ENCODE results near the gene ADAM30. TPM values are rescaled to one million over a fixed set of nuclear protein-coding genes. Genes with fewer than 3 reads are reported as not detected.

Gene ADAM30
- total RNA-seq, 2 experiments from 2014 or later, result not detected

DNA sequence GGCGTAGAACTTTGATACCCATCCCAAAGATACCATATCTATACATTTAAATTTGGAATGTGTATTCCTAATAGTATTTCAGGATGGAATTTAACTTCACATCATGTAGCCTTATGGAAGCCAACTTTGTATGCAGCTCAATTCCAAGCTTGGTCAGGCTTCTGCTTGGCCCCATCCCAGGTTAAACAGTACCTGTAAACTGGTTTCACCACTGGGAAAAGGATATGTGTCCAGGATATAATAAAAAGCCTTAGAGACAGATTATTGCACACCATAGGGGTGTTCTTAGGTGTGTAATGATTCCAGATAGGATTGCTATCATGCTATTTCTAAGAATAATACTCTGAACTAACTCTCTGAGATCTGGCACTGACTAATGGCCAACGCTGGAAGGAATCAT is 28.1 kb downstream of the ADAM30 start:
- Histone ChIP-seq H3K27ac (ENCODE audit: low read depth, low read length, poor library complexity, severe bottlenecking) (no peak overlapping the region), H3K4me1 (ENCODE audit: insufficient read depth, low read length, poor library complexity, severe bottlenecking) (no peaks in the 10 kb centered on the region), H2AFZ (ENCODE audit: low read length) (no peak overlapping the region), H3K36me3 (ENCODE audit: insufficient read depth, low read length) (no peaks in the 10 kb centered on the region), H3K4me2 (ENCODE audit: low read length) (no peak overlapping the region), H3K9me2 (ENCODE audit: insufficient read depth, low read length) (no peaks in the 10 kb centered on the region), H3K9me3 (ENCODE audit: low read length) (no peaks in the 10 kb centered on the region), H3K4me3 (ENCODE audit: low read depth, low read length, poor library complexity, severe bottlenecking) (no peak overlapping the region), H3K79me2 (ENCODE audit: insufficient read depth, low read depth, low read length) (no peaks in the 10 kb centered on the region), H4K20me1 (ENCODE audit: insufficient read depth, low read length) (no peaks in the 10 kb centered on the region)
- no TSS peak for BruUV-seq (replicated peaks)
- ChIA-PET CTCF (ENCODE audit: unreplicated experiment) (no interaction called here), POLR2A (interaction anchor here (0.5 to 1.2 kb wide), 2 partner anchors 58 to 104 kb away, joined by 3 to 4 read pairs; no protein-coding TSS in a partner anchor)
- DNase-seq (ENCODE audit: low spot score), result no peak
- intact Hi-C loops (cut with micrococcal nuclease; ENCODE audit: unreplicated experiment), result loop anchor here (10.0 kb wide), 1 partner anchor 53 kb away; the partner anchor contains the start of gene REG4
- TF ChIP-seq, protein P1, sequence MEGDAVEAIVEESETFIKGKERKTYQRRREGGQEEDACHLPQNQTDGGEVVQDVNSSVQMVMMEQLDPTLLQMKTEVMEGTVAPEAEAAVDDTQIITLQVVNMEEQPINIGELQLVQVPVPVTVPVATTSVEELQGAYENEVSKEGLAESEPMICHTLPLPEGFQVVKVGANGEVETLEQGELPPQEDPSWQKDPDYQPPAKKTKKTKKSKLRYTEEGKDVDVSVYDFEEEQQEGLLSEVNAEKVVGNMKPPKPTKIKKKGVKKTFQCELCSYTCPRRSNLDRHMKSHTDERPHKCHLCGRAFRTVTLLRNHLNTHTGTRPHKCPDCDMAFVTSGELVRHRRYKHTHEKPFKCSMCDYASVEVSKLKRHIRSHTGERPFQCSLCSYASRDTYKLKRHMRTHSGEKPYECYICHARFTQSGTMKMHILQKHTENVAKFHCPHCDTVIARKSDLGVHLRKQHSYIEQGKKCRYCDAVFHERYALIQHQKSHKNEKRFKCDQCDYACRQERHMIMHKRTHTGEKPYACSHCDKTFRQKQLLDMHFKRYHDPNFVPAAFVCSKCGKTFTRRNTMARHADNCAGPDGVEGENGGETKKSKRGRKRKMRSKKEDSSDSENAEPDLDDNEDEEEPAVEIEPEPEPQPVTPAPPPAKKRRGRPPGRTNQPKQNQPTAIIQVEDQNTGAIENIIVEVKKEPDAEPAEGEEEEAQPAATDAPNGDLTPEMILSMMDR (conservative IDR thresholded peaks at IDR 0.05; ENCODE audit: low read length), result no peak
- no peak for TF ChIP-seq EZH2phosphoT487 (IDR thresholded peaks at IDR 0.05; ENCODE audit: borderline replicate concordance, low read depth, low read length)

DNA sequence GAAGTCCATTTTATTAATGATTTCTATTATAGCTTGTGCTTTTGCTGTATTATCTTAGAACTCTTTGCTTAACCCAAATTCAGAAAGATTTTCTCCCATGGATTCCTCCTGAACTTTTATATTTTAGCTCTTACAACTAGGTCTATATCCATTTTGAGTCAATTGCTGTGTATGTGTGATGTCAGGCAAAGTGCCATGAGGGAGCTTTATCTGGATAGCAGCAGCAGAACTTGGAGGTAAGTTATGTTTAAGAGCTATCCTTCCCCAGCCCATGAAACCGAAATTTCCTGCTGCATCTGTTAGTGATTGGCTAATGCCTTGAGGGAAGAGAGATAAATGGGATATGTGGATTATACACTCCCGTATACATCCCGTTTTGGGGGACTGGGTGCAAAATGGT is 29.9 kb downstream of the ADAM30 start:
- H3K36me3 ChIP-seq (ENCODE audit: insufficient read depth, low read length), result no peaks in the 10 kb centered on the region
- no peaks in the 10 kb centered on the region for H3K79me2 ChIP-seq (ENCODE audit: insufficient read depth, low read depth, low read length)
- no peak overlapping the region for H2AFZ ChIP-seq (ENCODE audit: low read length)
- H3K4me1 ChIP-seq (ENCODE audit: insufficient read depth, low read length, poor library complexity, severe bottlenecking), result no peaks in the 10 kb centered on the region
- no peaks in the 10 kb centered on the region for H3K9me2 ChIP-seq (ENCODE audit: insufficient read depth, low read length)
- no peak overlapping the region for H3K4me2 ChIP-seq (ENCODE audit: low read length)
- H3K27ac ChIP-seq (ENCODE audit: low read depth, low read length, poor library complexity, severe bottlenecking), result no peak overlapping the region
- CTCF ChIA-PET (ENCODE audit: unreplicated experiment), result no interaction called here
- DNase-seq (ENCODE audit: low spot score), result no peak
- POLR2A ChIA-PET, result interaction anchor here (0.6 kb wide), 1 partner anchor 21 kb away, joined by 3 read pairs; no protein-coding TSS in a partner anchor
- no peak overlapping the region for H3K4me3 ChIP-seq (ENCODE audit: low read depth, low read length, poor library complexity, severe bottlenecking)
- no TSS peak for BruUV-seq (replicated peaks)
- TF ChIP-seq, protein P1 (conservative IDR thresholded peaks at IDR 0.05; ENCODE audit: low read length), result no peak
- TF ChIP-seq EZH2phosphoT487 (IDR thresholded peaks at IDR 0.05; ENCODE audit: borderline replicate concordance, low read depth, low read length), result no peak
- intact Hi-C loops (cut with micrococcal nuclease; ENCODE audit: unreplicated experiment), result loop anchor here (10.0 kb wide), 1 partner anchor 52 kb away; the partner anchor contains the start of gene REG4
- no peaks in the 10 kb centered on the region for H3K9me3 ChIP-seq (ENCODE audit: low read length)
- no peaks in the 10 kb centered on the region for H4K20me1 ChIP-seq (ENCODE audit: insufficient read depth, low read length)

DNA sequence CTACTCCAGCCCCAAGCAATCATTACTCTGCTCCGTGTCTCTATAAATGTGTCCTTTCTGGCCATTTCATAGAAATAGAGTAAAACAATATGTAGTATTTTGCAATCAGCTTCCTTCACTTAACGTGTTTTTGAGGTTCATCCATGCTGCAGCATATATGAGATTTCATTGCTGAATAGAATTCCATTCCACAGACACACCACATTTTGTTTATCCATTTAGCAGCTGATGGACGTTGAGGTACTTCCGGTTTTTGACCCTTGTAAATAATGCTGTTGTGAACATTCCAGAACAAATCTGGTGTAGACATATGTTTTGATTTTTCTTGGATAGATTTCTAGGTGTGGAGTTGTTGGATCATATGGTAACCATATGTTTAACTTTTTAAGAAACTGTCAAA is 30.7 kb downstream of the ADAM30 start:
- Histone ChIP-seq H3K36me3 (ENCODE audit: insufficient read depth, low read length) (no peaks in the 10 kb centered on the region), H3K4me1 (ENCODE audit: insufficient read depth, low read length, poor library complexity, severe bottlenecking) (no peaks in the 10 kb centered on the region), H3K4me3 (ENCODE audit: low read depth, low read length, poor library complexity, severe bottlenecking) (no peak overlapping the region), H3K4me2 (ENCODE audit: low read length) (no peak overlapping the region), H3K9me2 (ENCODE audit: insufficient read depth, low read length) (no peaks in the 10 kb centered on the region), H3K27ac (ENCODE audit: low read depth, low read length, poor library complexity, severe bottlenecking) (no peak overlapping the region), H3K9me3 (ENCODE audit: low read length) (no peaks in the 10 kb centered on the region), H2AFZ (ENCODE audit: low read length) (no peak overlapping the region), H4K20me1 (ENCODE audit: insufficient read depth, low read length) (no peaks in the 10 kb centered on the region), H3K79me2 (ENCODE audit: insufficient read depth, low read depth, low read length) (no peaks in the 10 kb centered on the region)
- TF ChIP-seq, protein P1 (conservative IDR thresholded peaks at IDR 0.05; ENCODE audit: low read length), result no peak
- no peak for TF ChIP-seq EZH2phosphoT487 (IDR thresholded peaks at IDR 0.05; ENCODE audit: borderline replicate concordance, low read depth, low read length)
- no peak for DNase-seq (ENCODE audit: low spot score)
- BruUV-seq (replicated peaks), result no TSS peak
- intact Hi-C loops (cut with micrococcal nuclease; ENCODE audit: unreplicated experiment), result loop anchor here (10.0 kb wide), 1 partner anchor 51 kb away; the partner anchor contains the start of gene REG4
- ChIA-PET POLR2A (interaction anchor here (0.9 kb wide), 1 partner anchor 312 kb away, joined by 3 read pairs; no protein-coding TSS in a partner anchor), CTCF (ENCODE audit: unreplicated experiment) (no interaction called here)
